HepG2 (cell line): ENCODE measurements around the gene BMERB1.

Experiments
- FOXM1 ChIP-seq: sonication (generic); formaldehyde crosslinking; IDR thresholded peaks from 2 replicates; pipeline ENCODE4 v1.5.0; 2020; ENCODE audit warnings: missing genetic modification reagents
- MEIS1 ChIP-seq: sonication (generic); formaldehyde crosslinking; IDR thresholded peaks from 2 replicates; pipeline ENCODE4 v1.9.0; 2021; ENCODE audit warnings: mild to moderate bottlenecking, missing genetic modification reagents, moderate library complexity, borderline replicate concordance
- POLR2A ChIP-seq, 2 experiments: IDR thresholded peaks; 2 replicates each; pipeline ENCODE4 v1.6.1; 2011; ENCODE audit warnings: low read depth in 2 of 2, low read length in 2 of 2, mild to moderate bottlenecking in 1 of 2, moderate library complexity in 1 of 2; ENCODE audit not compliant: insufficient read depth in 1 of 2
- TBP ChIP-seq: sonication (generic); formaldehyde crosslinking; IDR thresholded peaks from 2 replicates; pipeline ENCODE4 v1.5.0; 2020; ENCODE audit warnings: missing genetic modification reagents
- ZBTB49 ChIP-seq: sonication (generic); formaldehyde crosslinking; IDR thresholded peaks from 2 replicates; pipeline ENCODE4 v1.4.0; 2020; ENCODE audit warnings: missing genetic modification reagents, borderline replicate concordance
- ZNF484 ChIP-seq: sonication (generic); formaldehyde crosslinking; IDR thresholded peaks from 2 replicates; pipeline ENCODE4 v1.5.1; 2020; ENCODE audit warnings: mild to moderate bottlenecking, low read depth, missing genetic modification reagents, borderline replicate concordance
- ZNF780A ChIP-seq: sonication (generic); formaldehyde crosslinking; IDR thresholded peaks from 2 replicates; pipeline ENCODE4 v1.8.0; 2022; ENCODE audit warnings: mild to moderate bottlenecking, missing genetic modification reagents, moderate library complexity

GRCh38 chr16:15492091-15492740 is 57.8 kb downstream of the BMERB1 start:
- TF ChIP-seq ZBTB49 (no peak), FOXM1 (CRISPR knock-in tag) (no peak), POLR2A (IDR thresholded peaks at IDR 0.05; ENCODE audit: insufficient read depth in 1 of 2, low read depth in 2 of 2, low read length in 2 of 2) (no peak), MEIS1 (CRISPR knock-in tag) (no peak), TBP (CRISPR knock-in tag) (no peak), ZNF484 (CRISPR knock-in tag) (no peak), ZNF780A (CRISPR knock-in tag) (no peak)
